GM23338 (cell line): Measurements from ENCODE around the gene MRPL28. TPM values are rescaled to one million over a fixed set of nuclear protein-coding genes. Genes with fewer than 3 reads are reported as not detected.

ENCODE experiments used
- ATAC-seq: fragments of 200-7000 bp; cut with Tn5 transposase; 3 replicates; pipeline ENCODE4 v1.9.1; 2020
- DNase-seq: peaks from one replicate; pipeline ENCODE4 v3.0.0-alpha.2; 2015; ENCODE audit warnings: low spot score
- H2AFZ ChIP-seq: fragments of 200-600 bp; sonication (generic); 2 replicates; pipeline ENCODE4 v1.8.0; 2016; ENCODE audit warnings: antibody characterized with exemption, mild to moderate bottlenecking, moderate library complexity
- H3F3A ChIP-seq: fragments of 200-600 bp; sonication (generic); replicated peaks from 2 replicates; pipeline ENCODE4 v1.8.0; 2017; ENCODE audit warnings: antibody characterized with exemption, mixed run types, low read depth
- H3K27ac ChIP-seq: fragments of 200-600 bp; sonication (generic); 2 replicates; pipeline ENCODE4 v1.6.1; 2016; ENCODE audit warnings: low read depth
- H3K27me3 ChIP-seq: fragments of 200-600 bp; sonication (generic); 2 replicates; pipeline ENCODE4 v1.8.0; 2016; ENCODE audit warnings: mild to moderate bottlenecking, mixed run types, moderate library complexity; ENCODE audit not compliant: insufficient read depth
- H3K36me3 ChIP-seq: fragments of 200-600 bp; sonication (generic); 2 replicates; pipeline ENCODE4 v1.8.0; 2016; ENCODE audit warnings: mild to moderate bottlenecking; ENCODE audit not compliant: insufficient read depth
- H3K4me1 ChIP-seq: fragments of 200-600 bp; sonication (generic); 2 replicates; pipeline ENCODE4 v1.8.0; 2016; ENCODE audit warnings: mild to moderate bottlenecking, moderate library complexity; ENCODE audit not compliant: insufficient read depth
- H3K4me2 ChIP-seq: fragments of 200-600 bp; sonication (generic); 2 replicates; pipeline ENCODE4 v1.7.1; 2017; ENCODE audit warnings: mixed run types
- H3K4me3 ChIP-seq: fragments of 200-600 bp; sonication (generic); 2 replicates; pipeline ENCODE4 v1.6.1; 2016; ENCODE audit warnings: mixed run types
- H3K79me2 ChIP-seq: fragments of 200-600 bp; sonication (generic); replicated peaks from 2 replicates; pipeline ENCODE4 v1.8.0; 2017; ENCODE audit warnings: mild to moderate bottlenecking; ENCODE audit not compliant: insufficient read depth
- H3K9me2 ChIP-seq: fragments of 200-600 bp; sonication (generic); 2 replicates; pipeline ENCODE4 v1.8.0; 2017; ENCODE audit not compliant: insufficient read depth
- H4K20me1 ChIP-seq: fragments of 200-600 bp; sonication (generic); replicated peaks from 2 replicates; pipeline ENCODE4 v1.8.0; 2017; ENCODE audit warnings: mild to moderate bottlenecking; ENCODE audit not compliant: insufficient read depth
- H3K27ac Mint-ChIP-seq: 2 replicates; pipeline ENCODE4 v1.8.0; 2020; ENCODE audit warnings: inconsistent platforms, mild to moderate bottlenecking, moderate library complexity, mixed read lengths
- H3K27me3 Mint-ChIP-seq: 3 replicates; pipeline ENCODE4 v1.8.0; 2022; ENCODE audit warnings: low read depth, mild to moderate bottlenecking, moderate library complexity, mixed read lengths, inconsistent platforms; ENCODE audit not compliant: insufficient read depth, poor library complexity
- H3K36me3 Mint-ChIP-seq: 3 replicates; pipeline ENCODE4 v1.8.0; 2021; ENCODE audit warnings: low read depth, mild to moderate bottlenecking, inconsistent platforms, moderate library complexity, mixed read lengths
- H3K4me1 Mint-ChIP-seq: 3 replicates; pipeline ENCODE4 v1.8.0; 2020; ENCODE audit warnings: mild to moderate bottlenecking, inconsistent platforms, mixed read lengths
- H3K4me3 Mint-ChIP-seq: 3 replicates; pipeline ENCODE4 v1.8.0; 2021; ENCODE audit warnings: moderate library complexity, mild to moderate bottlenecking, inconsistent platforms, mixed read lengths
- H3K9me3 Mint-ChIP-seq: 3 replicates; pipeline ENCODE4 v1.8.0; 2020; ENCODE audit warnings: moderate library complexity, mild to moderate bottlenecking, inconsistent platforms, mixed read lengths
- CREB1 ChIP-seq: fragments of 250-450 bp; sonication (Bioruptor Pico); IDR thresholded peaks from 2 replicates; pipeline ENCODE4 v1.5.0; 2020; ENCODE audit warnings: low read depth, mild to moderate bottlenecking, moderate library complexity
- ETS1 ChIP-seq: IDR thresholded peaks from 2 replicates; pipeline ENCODE4 v1.6.1; 2016; ENCODE audit warnings: antibody characterized with exemption
- EZH2 ChIP-seq: fragments of 200-600 bp; sonication (generic); IDR thresholded peaks from one replicate; pipeline ENCODE4 v1.8.0; 2017; ENCODE audit warnings: antibody characterized with exemption, mild to moderate bottlenecking, low read depth; ENCODE audit not compliant: unreplicated experiment
- EZH2phosphoT487 ChIP-seq: fragments of 200-600 bp; sonication (generic); IDR thresholded peaks from one replicate; pipeline ENCODE4 v1.8.1; 2018; ENCODE audit warnings: antibody characterized with exemption; ENCODE audit not compliant: unreplicated experiment
- JUNB ChIP-seq: IDR thresholded peaks from one replicate; pipeline ENCODE4 v1.6.1; 2016; ENCODE audit warnings: antibody characterized with exemption; ENCODE audit not compliant: unreplicated experiment
- NANOG ChIP-seq: IDR thresholded peaks from 2 replicates; pipeline ENCODE4 v1.6.1; 2016; ENCODE audit warnings: antibody characterized with exemption, borderline replicate concordance
- POLR2AphosphoS5 ChIP-seq: IDR thresholded peaks from 2 replicates; pipeline ENCODE4 v1.6.1; 2016; ENCODE audit warnings: antibody characterized with exemption, low read depth
- REST ChIP-seq: IDR thresholded peaks from one replicate; pipeline ENCODE4 v1.6.1; 2018; ENCODE audit warnings: antibody characterized with exemption; ENCODE audit not compliant: unreplicated experiment
- STAT1 ChIP-seq: IDR thresholded peaks from one replicate; pipeline ENCODE4 v1.6.1; 2016; ENCODE audit warnings: antibody characterized with exemption; ENCODE audit not compliant: unreplicated experiment
- ZNF114 ChIP-seq: fragments of 250-450 bp; sonication (Bioruptor Pico); IDR thresholded peaks from 2 replicates; pipeline ENCODE4 v1.5.0; 2020; ENCODE audit warnings: mild to moderate bottlenecking, moderate library complexity
- ZNF331 ChIP-seq: fragments of 250-450 bp; sonication (Bioruptor Pico); IDR thresholded peaks from 2 replicates; pipeline ENCODE4 v1.5.0; 2020; ENCODE audit warnings: low read depth, mild to moderate bottlenecking, moderate library complexity
- polyA plus RNA-seq: library from polyadenylated mRNA; unstranded; fragments of >200 nt; fragmentation: Nextera tagmentation; extraction: Ambion mirVana; gene quantifications from 2 replicates; pipeline ENCODE4 v1.2.1, GENCODE V29; 2016
- total RNA-seq: library from RNA; depleted of rRNA; stranded (reverse); fragments of >200 nt; shearing (Covaris generic); gene quantifications from 2 replicates; pipeline ENCODE4 v1.2.3, GENCODE V29; 2014
- TF ChIP-seq, protein P1 (sequence below), 2 experiments: fragments of 200-600 bp in 1 of 2; sonication (generic) in 1 of 2; conservative IDR thresholded peaks; 2 replicates each; pipeline versions ENCODE4 v1.5.1 to v1.6.1; 2016 to 2017; ENCODE audit warnings: antibody characterized with exemption in 2 of 2, low read depth in 2 of 2, mild to moderate bottlenecking in 2 of 2, moderate library complexity in 1 of 2
- TF ChIP-seq, protein P2 (sequence below): fragments of 250-450 bp; sonication (Bioruptor Pico); IDR thresholded peaks from 2 replicates; pipeline ENCODE4 v1.5.0; 2020; ENCODE audit warnings: mild to moderate bottlenecking, moderate library complexity

The MRPL28 gene
- total and polyA plus RNA-seq, 2 experiments from 2014 or later = 135 to 169 TPM

GRCh38 chr16:379961-380761 is 9.8 kb upstream of the MRPL28 start:
- Histone ChIP-seq H3K27me3 (no peaks in the 10 kb centered on the region), H2AFZ (no peak overlapping the region), H3K27ac (no peak overlapping the region), H3K4me3 (peak overlapping the region; percentile 95), H3K79me2 (peaks cover 29% of the 10 kb centered on the region), H4K20me1 (peaks cover 5% of the 10 kb centered on the region), H3F3A (peaks cover 30% of the 10 kb centered on the region), H3K9me2 (no peaks in the 10 kb centered on the region), H3K4me1 (peaks cover 27% of the 10 kb centered on the region), H3K36me3 (peaks cover 3% of the 10 kb centered on the region; the same call in 1 of the 2 replicates), H3K4me2 (peak overlapping the region; percentile 90)
- no peak for TF ChIP-seq STAT1
- TF ChIP-seq, protein P1, sequence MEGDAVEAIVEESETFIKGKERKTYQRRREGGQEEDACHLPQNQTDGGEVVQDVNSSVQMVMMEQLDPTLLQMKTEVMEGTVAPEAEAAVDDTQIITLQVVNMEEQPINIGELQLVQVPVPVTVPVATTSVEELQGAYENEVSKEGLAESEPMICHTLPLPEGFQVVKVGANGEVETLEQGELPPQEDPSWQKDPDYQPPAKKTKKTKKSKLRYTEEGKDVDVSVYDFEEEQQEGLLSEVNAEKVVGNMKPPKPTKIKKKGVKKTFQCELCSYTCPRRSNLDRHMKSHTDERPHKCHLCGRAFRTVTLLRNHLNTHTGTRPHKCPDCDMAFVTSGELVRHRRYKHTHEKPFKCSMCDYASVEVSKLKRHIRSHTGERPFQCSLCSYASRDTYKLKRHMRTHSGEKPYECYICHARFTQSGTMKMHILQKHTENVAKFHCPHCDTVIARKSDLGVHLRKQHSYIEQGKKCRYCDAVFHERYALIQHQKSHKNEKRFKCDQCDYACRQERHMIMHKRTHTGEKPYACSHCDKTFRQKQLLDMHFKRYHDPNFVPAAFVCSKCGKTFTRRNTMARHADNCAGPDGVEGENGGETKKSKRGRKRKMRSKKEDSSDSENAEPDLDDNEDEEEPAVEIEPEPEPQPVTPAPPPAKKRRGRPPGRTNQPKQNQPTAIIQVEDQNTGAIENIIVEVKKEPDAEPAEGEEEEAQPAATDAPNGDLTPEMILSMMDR (conservative IDR thresholded peaks at IDR 0.05; ENCODE audit: low read depth in 2 of 2) = no peak
- no peak for TF ChIP-seq ZNF114 (CRISPR knock-in tag)
- TF ChIP-seq EZH2 = no peak
- TF ChIP-seq, protein P2, sequence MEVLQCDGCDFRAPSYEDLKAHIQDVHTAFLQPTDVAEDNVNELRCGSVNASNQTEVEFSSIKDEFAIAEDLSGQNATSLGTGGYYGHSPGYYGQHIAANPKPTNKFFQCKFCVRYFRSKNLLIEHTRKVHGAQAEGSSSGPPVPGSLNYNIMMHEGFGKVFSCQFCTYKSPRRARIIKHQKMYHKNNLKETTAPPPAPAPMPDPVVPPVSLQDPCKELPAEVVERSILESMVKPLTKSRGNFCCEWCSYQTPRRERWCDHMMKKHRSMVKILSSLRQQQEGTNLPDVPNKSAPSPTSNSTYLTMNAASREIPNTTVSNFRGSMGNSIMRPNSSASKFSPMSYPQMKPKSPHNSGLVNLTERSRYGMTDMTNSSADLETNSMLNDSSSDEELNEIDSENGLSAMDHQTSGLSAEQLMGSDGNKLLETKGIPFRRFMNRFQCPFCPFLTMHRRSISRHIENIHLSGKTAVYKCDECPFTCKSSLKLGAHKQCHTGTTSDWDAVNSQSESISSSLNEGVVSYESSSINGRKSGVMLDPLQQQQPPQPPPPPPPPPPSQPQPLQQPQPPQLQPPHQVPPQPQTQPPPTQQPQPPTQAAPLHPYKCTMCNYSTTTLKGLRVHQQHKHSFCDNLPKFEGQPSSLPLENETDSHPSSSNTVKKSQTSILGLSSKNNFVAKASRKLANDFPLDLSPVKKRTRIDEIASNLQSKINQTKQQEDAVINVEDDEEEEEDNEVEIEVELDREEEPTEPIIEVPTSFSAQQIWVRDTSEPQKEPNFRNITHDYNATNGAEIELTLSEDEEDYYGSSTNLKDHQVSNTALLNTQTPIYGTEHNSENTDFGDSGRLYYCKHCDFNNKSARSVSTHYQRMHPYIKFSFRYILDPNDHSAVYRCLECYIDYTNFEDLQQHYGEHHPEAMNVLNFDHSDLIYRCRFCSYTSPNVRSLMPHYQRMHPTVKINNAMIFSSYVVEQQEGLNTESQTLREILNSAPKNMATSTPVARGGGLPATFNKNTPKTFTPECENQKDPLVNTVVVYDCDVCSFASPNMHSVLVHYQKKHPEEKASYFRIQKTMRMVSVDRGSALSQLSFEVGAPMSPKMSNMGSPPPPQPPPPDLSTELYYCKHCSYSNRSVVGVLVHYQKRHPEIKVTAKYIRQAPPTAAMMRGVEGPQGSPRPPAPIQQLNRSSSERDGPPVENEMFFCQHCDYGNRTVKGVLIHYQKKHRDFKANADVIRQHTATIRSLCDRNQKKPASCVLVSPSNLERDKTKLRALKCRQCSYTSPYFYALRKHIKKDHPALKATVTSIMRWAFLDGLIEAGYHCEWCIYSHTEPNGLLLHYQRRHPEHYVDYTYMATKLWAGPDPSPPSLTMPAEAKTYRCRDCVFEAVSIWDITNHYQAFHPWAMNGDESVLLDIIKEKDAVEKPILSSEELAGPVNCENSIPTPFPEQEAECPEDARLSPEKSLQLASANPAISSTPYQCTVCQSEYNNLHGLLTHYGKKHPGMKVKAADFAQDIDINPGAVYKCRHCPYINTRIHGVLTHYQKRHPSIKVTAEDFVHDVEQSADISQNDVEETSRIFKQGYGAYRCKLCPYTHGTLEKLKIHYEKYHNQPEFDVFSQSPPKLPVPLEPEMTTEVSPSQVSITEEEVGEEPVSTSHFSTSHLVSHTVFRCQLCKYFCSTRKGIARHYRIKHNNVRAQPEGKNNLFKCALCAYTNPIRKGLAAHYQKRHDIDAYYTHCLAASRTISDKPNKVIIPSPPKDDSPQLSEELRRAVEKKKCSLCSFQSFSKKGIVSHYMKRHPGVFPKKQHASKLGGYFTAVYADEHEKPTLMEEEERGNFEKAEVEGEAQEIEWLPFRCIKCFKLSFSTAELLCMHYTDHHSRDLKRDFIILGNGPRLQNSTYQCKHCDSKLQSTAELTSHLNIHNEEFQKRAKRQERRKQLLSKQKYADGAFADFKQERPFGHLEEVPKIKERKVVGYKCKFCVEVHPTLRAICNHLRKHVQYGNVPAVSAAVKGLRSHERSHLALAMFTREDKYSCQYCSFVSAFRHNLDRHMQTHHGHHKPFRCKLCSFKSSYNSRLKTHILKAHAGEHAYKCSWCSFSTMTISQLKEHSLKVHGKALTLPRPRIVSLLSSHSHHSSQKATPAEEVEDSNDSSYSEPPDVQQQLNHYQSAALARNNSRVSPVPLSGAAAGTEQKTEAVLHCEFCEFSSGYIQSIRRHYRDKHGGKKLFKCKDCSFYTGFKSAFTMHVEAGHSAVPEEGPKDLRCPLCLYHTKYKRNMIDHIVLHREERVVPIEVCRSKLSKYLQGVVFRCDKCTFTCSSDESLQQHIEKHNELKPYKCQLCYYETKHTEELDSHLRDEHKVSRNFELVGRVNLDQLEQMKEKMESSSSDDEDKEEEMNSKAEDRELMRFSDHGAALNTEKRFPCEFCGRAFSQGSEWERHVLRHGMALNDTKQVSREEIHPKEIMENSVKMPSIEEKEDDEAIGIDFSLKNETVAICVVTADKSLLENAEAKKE (CRISPR knock-in tag) = no peak
- no peak for TF ChIP-seq ETS1
- no peak for TF ChIP-seq JUNB
- TF ChIP-seq CREB1 (CRISPR knock-in tag) = no peak
- TF ChIP-seq EZH2phosphoT487 = no peak
- no peak for TF ChIP-seq POLR2AphosphoS5
- TF ChIP-seq NANOG = no peak
- TF ChIP-seq ZNF331 (CRISPR knock-in tag) = no peak
- TF ChIP-seq REST = no peak
- Mint-ChIP-seq H3K36me3 (peaks cover 13% of the 10 kb centered on the region; the same call in 2 of the 3 replicates), H3K9me3 (no peaks in the 10 kb centered on the region; the same call in 2 of the 3 replicates), H3K27me3 (peaks cover 24% of the 10 kb centered on the region), H3K4me1 (peaks cover 27% of the 10 kb centered on the region), H3K4me3 (peak overlapping the region; percentile 83), H3K27ac (no peak overlapping the region)
- ATAC-seq = no peak
- DNase-seq = no peak
